ENCODE data around the gene FCRLB. TPM values are rescaled to one million over a fixed set of nuclear protein-coding genes. Genes with fewer than 3 reads are reported as not detected.

FCRLB gene
- total RNA-seq, 1 experiment from 2014 or later, result 1.3 TPM

GRCh38 chr1:161736335-161736969 lies 15.1 kb downstream of the FCRLB start:
- H3K4me3 Mint-ChIP-seq (ENCODE audit: unreplicated experiment), result peak overlapping the region; percentile 56

GRCh38 chr1:161737625-161738024 lies 16.3 kb downstream of the FCRLB start:
- H3K27me3 Mint-ChIP-seq (ENCODE audit: insufficient read depth, unreplicated experiment), result no peaks in the 10 kb centered on the region
- no peak for DNase-seq (ENCODE audit: unreplicated experiment)
- no peak for TF ChIP-seq CTCF (IDR thresholded peaks at IDR 0.05; ENCODE audit: unreplicated experiment)
- H3K4me3 Mint-ChIP-seq (ENCODE audit: unreplicated experiment), result no peak overlapping the region
- H3K27ac Mint-ChIP-seq (ENCODE audit: low read depth, unreplicated experiment), result no peak overlapping the region
- no TSS peak for BruUV-seq (replicated peaks)
- intact Hi-C loops (cut with micrococcal nuclease), result loop anchor here (1.0 to 10.0 kb wide), 2 partner anchors 90 to 513 kb away; partner anchors contain the start of genes APOA2 and TOMM40L
- H3K9me3 Mint-ChIP-seq (ENCODE audit: unreplicated experiment), result no peaks in the 10 kb centered on the region
- CTCF ChIA-PET, result interaction anchor here (0.6 to 10.2 kb wide), 24 partner anchors 8 to 536 kb away, joined by 3 to 121 read pairs (median 8); partner anchors contain the start of genes APOA2, DUSP12, FCRLA and NDUFS2
- peaks cover 29% of the 10 kb centered on the region for H3K4me1 Mint-ChIP-seq (ENCODE audit: insufficient read depth, unreplicated experiment)
- no peaks in the 10 kb centered on the region for H3K36me3 Mint-ChIP-seq (ENCODE audit: insufficient read depth, unreplicated experiment)
- POLR2A ChIA-PET, result interaction anchor here (0.6 to 10.3 kb wide), 8 partner anchors 10 to 348 kb away, joined by 3 to 119 read pairs (median 4); partner anchors contain the start of gene DUSP12

More at GRCh38 chr1:161736335-161736969, 15.1 kb downstream of the FCRLB start:
- Mint-ChIP-seq H3K36me3 (ENCODE audit: insufficient read depth, unreplicated experiment) (no peaks in the 10 kb centered on the region), H3K27me3 (ENCODE audit: insufficient read depth, unreplicated experiment) (no peaks in the 10 kb centered on the region), H3K9me3 (ENCODE audit: unreplicated experiment) (no peaks in the 10 kb centered on the region), H3K27ac (ENCODE audit: low read depth, unreplicated experiment) (peak overlapping the region; percentile 87), H3K4me1 (ENCODE audit: insufficient read depth, unreplicated experiment) (peaks cover 29% of the 10 kb centered on the region)
- peak; percentile 88 for DNase-seq (ENCODE audit: unreplicated experiment)
- no peak for TF ChIP-seq CTCF (IDR thresholded peaks at IDR 0.05; ENCODE audit: unreplicated experiment)
- intact Hi-C loops (cut with micrococcal nuclease), result loop anchor here (10.0 kb wide), 1 partner anchor 512 kb away; the partner anchor contains the start of genes APOA2 and TOMM40L
- BruUV-seq (replicated peaks), result no TSS peak
- ChIA-PET CTCF (interaction anchor here (0.7 to 10.2 kb wide), 10 partner anchors 7 to 534 kb away, joined by 3 to 121 read pairs (median 8); partner anchors contain the start of genes DUSP12, FCRLA, NDUFS2 and SDHC), POLR2A (interaction anchor here (0.7 to 10.3 kb wide), 8 partner anchors 9 to 511 kb away, joined by 3 to 119 read pairs (median 4); partner anchors contain the start of genes DUSP12 and TOMM40L)

GRCh38 chr1:161738627-161739287 lies 17.4 kb downstream of the FCRLB start:
- Mint-ChIP-seq H3K9me3 (ENCODE audit: unreplicated experiment) (no peaks in the 10 kb centered on the region), H3K27me3 (ENCODE audit: insufficient read depth, unreplicated experiment) (no peaks in the 10 kb centered on the region), H3K27ac (ENCODE audit: low read depth, unreplicated experiment) (no peak overlapping the region), H3K36me3 (ENCODE audit: insufficient read depth, unreplicated experiment) (no peaks in the 10 kb centered on the region), H3K4me1 (ENCODE audit: insufficient read depth, unreplicated experiment) (peaks cover 35% of the 10 kb centered on the region), H3K4me3 (ENCODE audit: unreplicated experiment) (no peak overlapping the region)
- intact Hi-C loops (cut with micrococcal nuclease), result loop anchor here (1.0 to 10.0 kb wide), 2 partner anchors 91 to 514 kb away; partner anchors contain the start of genes APOA2 and TOMM40L
- POLR2A ChIA-PET, result interaction anchor here (1.3 to 10.3 kb wide), 4 partner anchors 10 to 349 kb away, joined by 3 to 119 read pairs (median 34); partner anchors contain the start of gene DUSP12
- DNase-seq (ENCODE audit: unreplicated experiment), result peak; percentile 87
- no TSS peak for BruUV-seq (replicated peaks)
- TF ChIP-seq CTCF (IDR thresholded peaks at IDR 0.05; ENCODE audit: unreplicated experiment), result peak; percentile 76
- CTCF ChIA-PET, result interaction anchor here (0.5 to 10.2 kb wide), 43 partner anchors 10 to 1658 kb away, joined by 3 to 121 read pairs (median 4); partner anchors contain the start of genes APOA2, DUSP12, FCRLA and TOMM40L

Data from MCF 10A (cell line).